SJSA1 (cell line): ENCODE results near the gene NPEPL1. TPM values are rescaled to one million over a fixed set of nuclear protein-coding genes. Genes with fewer than 3 reads are reported as not detected.

Experiments used
- DNase-seq, 2 experiments: peaks; one replicate each; pipeline ENCODE4 v3.0.0-alpha.2; 2015 to 2020; ENCODE audit warnings: low spot score in 2 of 2, low read depth in 1 of 2
- H3K27ac ChIP-seq: fragments of 250-450 bp; sonication (Bioruptor Pico); 2 replicates; pipeline ENCODE4 v1.5.1; 2020; ENCODE audit warnings: mild to moderate bottlenecking, moderate library complexity
- H3K27me3 ChIP-seq: fragments of 250-450 bp; sonication (Bioruptor Pico); replicated peaks from 2 replicates; pipeline ENCODE4 v1.5.1; 2020; ENCODE audit warnings: mild to moderate bottlenecking, moderate library complexity
- H3K36me3 ChIP-seq: fragments of 250-450 bp; sonication (Bioruptor Pico); 2 replicates; pipeline ENCODE4 v1.5.1; 2020; ENCODE audit warnings: mild to moderate bottlenecking
- H3K4me1 ChIP-seq: fragments of 250-450 bp; sonication (Bioruptor Pico); replicated peaks from 2 replicates; pipeline ENCODE4 v1.6.1; 2021; ENCODE audit warnings: mild to moderate bottlenecking
- H3K4me3 ChIP-seq: fragments of 250-450 bp; sonication (Bioruptor Pico); 2 replicates; pipeline ENCODE4 v1.5.1; 2020; ENCODE audit warnings: mild to moderate bottlenecking
- H3K9me3 ChIP-seq: fragments of 250-450 bp; sonication (Bioruptor Pico); replicated peaks from 2 replicates; pipeline ENCODE4 v1.5.1; 2020; ENCODE audit warnings: mild to moderate bottlenecking
- total RNA-seq: library from RNA; depleted of rRNA; stranded (reverse); fragments of >200 nt; shearing (Covaris generic); gene quantifications from 2 replicates; pipeline ENCODE4 v1.2.3, GENCODE V29; 2014

Gene NPEPL1
- total RNA-seq, 1 experiment from 2014 or later: 6.8 TPM

GRCh38 chr20:58705208-58705926 is 12.8 kb downstream of the NPEPL1 start:
- no peak for DNase-seq
- no peaks in the 10 kb centered on the region for H3K27me3 ChIP-seq
- H3K9me3 ChIP-seq: no peaks in the 10 kb centered on the region
- no peaks in the 10 kb centered on the region for H3K4me1 ChIP-seq
- no peak overlapping the region for H3K4me3 ChIP-seq
- peaks cover 16% of the 10 kb centered on the region for H3K36me3 ChIP-seq
- H3K27ac ChIP-seq: no peak overlapping the region

- H3K27me3 ChIP-seq: no peaks in the 10 kb centered on the region
- no peaks in the 10 kb centered on the region for H3K9me3 ChIP-seq
- peak in 1 of 2 experiments; percentile 22 for DNase-seq
- no peaks in the 10 kb centered on the region for H3K4me1 ChIP-seq
- no peak overlapping the region for H3K4me3 ChIP-seq
- H3K36me3 ChIP-seq: peaks cover 16% of the 10 kb centered on the region
- no peak overlapping the region for H3K27ac ChIP-seq
These were observed 13.7 kb downstream of the NPEPL1 start for GRCh38 chr20:58706150-58706892.

DNA sequence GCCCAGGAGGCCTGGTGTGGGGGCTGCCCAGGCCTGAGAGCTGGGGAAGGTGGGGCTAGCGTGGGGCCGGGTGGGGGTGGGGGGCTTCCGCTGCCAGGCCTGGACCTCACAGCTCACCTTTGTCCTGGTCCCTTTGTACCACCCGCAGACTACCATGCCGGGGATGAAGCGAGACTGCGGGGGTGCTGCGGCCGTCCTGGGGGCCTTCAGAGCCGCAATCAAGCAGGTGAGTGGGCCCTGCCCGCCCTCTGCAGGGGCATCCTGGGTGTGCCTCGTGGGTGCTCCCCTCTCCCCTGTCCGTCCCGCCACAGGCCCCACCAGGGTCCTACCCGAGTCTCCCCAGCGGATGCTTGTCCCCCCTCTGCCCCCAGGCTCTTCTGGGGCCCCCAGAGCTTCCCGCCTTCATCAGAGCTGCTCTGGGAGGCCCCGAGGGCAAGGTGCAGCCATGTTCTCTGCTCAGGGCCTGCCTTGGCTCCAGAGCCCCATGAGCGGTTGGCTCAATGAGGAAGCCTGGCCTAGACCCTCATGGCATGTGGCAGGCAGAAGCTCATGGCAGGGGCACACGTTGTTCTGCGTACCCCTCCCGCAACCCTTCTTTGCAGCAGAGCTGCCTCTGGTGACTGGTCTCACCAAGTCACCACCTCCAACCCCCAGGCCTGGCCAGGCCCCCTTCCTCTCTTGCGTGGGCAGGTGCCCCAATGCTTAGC is 14.5 kb downstream of the NPEPL1 start:
- peak in 1 of 2 experiments; percentile 33 for DNase-seq
- H3K4me1 ChIP-seq: no peaks in the 10 kb centered on the region
- H3K27me3 ChIP-seq: no peaks in the 10 kb centered on the region
- no peak overlapping the region for H3K4me3 ChIP-seq
- no peak overlapping the region for H3K27ac ChIP-seq
- peaks cover 16% of the 10 kb centered on the region for H3K36me3 ChIP-seq
- no peaks in the 10 kb centered on the region for H3K9me3 ChIP-seq

DNA sequence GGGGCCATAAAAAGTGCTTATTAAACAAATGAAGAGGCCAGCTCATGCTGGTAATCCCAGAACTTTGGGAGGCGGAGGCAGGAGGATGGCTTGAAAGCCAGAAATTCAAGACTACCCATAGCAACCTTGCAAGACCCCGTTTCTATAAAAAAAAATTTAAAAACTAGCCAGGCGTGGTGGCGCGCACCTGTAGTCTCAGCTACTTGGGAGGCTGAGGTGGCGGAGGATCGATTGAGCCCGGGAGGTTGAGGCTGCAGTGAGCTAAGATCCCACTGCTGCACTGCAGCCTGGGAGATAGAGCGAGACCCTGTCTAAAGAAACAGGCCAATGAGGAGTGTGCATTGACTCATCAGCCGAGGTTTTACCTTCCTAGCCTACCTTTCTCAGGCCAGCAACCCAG is 15.2 kb downstream of the NPEPL1 start:
- no peaks in the 10 kb centered on the region for H3K27me3 ChIP-seq
- no peaks in the 10 kb centered on the region for H3K4me1 ChIP-seq
- peak in 1 of 2 experiments; percentile 22 for DNase-seq
- H3K9me3 ChIP-seq: no peaks in the 10 kb centered on the region
- H3K36me3 ChIP-seq: peaks cover 13% of the 10 kb centered on the region
- no peak overlapping the region for H3K4me3 ChIP-seq
- no peak overlapping the region for H3K27ac ChIP-seq

DNA sequence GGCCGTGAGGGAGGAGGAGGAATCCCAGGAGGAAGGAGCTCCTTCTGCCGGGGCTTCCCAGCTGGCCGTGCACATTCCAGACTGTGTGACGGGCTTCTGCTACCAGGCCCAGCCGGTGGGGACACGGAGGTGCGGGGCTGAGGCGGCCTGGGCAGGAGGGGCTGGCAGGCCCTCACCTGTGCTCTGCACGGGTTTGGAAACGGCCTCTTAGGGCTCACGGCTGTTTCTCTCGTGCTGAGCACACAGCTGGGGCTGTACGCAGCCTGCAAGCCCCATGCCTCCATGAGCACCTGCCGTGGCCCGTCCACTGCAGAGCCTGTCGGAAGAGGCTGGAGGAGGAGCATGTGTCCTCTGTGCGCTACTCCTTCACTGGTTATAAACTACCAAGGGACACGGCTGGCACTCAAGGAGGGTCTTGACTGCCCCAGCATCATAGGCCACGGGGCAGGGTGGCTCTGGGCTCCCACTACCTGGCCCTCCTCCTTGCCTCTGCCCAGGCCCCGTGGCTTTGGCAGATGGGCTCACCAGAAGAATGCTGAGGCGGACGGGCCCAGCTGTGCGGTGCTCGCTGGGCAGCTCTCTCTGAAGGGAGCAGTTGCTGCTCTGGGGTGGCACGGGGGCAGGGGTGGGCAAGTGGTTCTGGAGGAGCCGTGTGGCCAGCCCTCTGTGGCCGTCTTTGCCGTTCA is 15.8 kb downstream of the NPEPL1 start:
- no peaks in the 10 kb centered on the region for H3K27me3 ChIP-seq
- H3K9me3 ChIP-seq: no peaks in the 10 kb centered on the region
- H3K27ac ChIP-seq: no peak overlapping the region
- H3K36me3 ChIP-seq: peaks cover 7% of the 10 kb centered on the region
- DNase-seq: peak in 1 of 2 experiments; percentile 39
- H3K4me1 ChIP-seq: no peaks in the 10 kb centered on the region
- no peak overlapping the region for H3K4me3 ChIP-seq

- H3K27me3 ChIP-seq: no peaks in the 10 kb centered on the region
- H3K4me3 ChIP-seq: no peak overlapping the region
- no peaks in the 10 kb centered on the region for H3K9me3 ChIP-seq
- H3K4me1 ChIP-seq: no peaks in the 10 kb centered on the region
- H3K27ac ChIP-seq: no peak overlapping the region
- peak in 1 of 2 experiments; percentile 32 for DNase-seq
- H3K36me3 ChIP-seq: peaks cover under 1% of the 10 kb centered on the region; the same call in 1 of the 2 replicates
These were observed 16.6 kb downstream of the NPEPL1 start for GRCh38 chr20:58709013-58709702.

DNA sequence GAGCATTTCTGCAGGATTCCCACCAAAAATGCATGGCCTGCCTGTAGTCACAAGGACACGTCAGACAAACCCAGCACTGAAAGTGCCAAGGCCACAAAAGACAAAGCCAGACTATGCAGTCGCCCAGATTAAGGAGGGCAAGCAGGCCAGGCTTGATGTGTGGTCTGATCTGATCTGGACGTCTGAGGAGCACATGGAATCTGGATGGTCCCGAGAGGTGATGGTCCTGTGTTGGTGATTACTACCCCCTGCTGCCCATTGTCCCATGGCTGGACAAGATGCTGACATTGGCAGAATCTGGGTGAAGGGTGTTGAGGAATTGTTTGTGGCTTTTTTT is 17.1 kb downstream of the NPEPL1 start:
- H3K27ac ChIP-seq: no peak overlapping the region
- H3K27me3 ChIP-seq: no peaks in the 10 kb centered on the region
- no peaks in the 10 kb centered on the region for H3K9me3 ChIP-seq
- no peak overlapping the region for H3K4me3 ChIP-seq
- DNase-seq: no peak
- no peaks in the 10 kb centered on the region for H3K36me3 ChIP-seq
- no peaks in the 10 kb centered on the region for H3K4me1 ChIP-seq

DNA sequence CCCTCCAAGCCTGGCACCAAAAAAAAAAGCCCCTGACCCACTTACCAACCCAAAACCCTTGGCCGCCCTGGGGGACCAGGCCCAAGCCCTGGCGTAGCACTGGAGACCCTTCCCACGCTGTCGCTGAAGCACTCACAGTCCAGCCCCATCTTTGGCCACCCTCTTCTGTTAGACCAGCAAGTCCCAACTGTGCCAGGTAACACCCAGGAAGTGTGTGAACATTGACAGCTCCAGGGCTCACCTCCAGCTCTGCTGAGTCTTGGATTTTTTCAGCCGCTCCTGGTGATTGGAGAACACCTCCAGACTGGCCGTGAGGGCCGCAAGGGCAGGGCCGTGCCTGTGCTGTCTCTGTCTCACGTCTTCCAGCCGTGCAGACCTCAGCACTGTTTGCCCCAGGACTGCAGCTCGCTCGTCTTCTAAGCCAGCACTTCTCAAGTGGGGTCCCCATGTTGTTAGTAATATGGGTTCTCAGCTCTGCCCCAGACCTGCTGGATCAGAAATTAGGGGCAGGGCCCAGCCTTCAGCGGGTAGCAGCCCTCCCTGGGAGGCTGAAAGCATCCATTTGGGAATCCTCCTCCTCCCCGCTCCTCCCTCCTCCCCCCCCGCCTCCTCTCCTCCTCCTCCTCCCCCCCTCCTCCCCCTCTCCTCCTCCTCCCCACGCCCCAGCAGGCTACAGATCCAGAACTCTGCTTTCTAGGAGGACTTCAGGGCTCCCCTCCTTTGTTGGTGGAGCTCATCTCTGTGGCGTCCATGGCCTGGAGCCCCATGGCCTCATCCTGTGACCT is 18.1 kb downstream of the NPEPL1 start:
- DNase-seq: peak in 1 of 2 experiments; percentile 33
- Histone ChIP-seq H3K27me3 (no peaks in the 10 kb centered on the region), H3K36me3 (no peaks in the 10 kb centered on the region), H3K9me3 (no peaks in the 10 kb centered on the region), H3K27ac (no peak overlapping the region), H3K4me3 (no peak overlapping the region), H3K4me1 (no peaks in the 10 kb centered on the region)

DNA sequence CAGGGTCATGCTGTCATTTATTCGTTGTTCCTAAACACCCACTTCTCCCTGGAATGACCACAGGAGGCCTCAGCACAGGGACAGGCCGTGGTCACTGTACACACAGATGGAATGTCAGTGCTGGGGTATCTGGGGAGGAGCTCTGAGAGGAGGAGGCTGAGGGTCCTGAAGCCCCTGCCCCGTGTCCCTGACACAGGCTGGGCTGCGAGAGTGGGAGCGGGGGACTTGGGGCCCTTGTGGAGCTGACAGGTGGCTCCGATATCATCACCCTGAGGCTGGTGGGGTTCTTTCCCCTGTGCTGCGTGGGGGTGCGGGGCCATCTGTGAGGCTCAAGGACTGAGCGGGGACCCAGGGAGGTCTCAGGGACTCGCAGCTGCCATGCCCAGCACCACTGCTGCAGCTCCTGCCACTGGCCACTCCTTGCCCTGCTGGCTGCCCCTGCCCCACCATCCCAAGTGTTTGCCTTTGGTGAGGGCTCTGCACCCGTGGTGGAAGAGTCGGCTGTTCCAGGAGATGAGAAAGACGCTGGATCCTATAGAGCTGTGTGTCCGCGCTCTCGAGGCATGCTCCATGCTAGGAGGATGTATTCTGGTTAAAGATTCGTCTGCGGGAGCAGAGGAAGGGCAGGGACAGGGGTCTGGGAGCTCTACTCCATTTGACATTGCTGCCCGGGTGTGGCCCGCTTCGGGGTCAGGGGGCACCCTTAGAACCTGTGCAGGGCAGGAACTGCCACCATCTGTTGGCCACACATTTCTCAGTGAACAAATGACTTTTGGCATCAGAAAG is 18.9 kb downstream of the NPEPL1 start:
- Histone ChIP-seq H3K27me3 (no peaks in the 10 kb centered on the region), H3K36me3 (no peaks in the 10 kb centered on the region), H3K9me3 (no peaks in the 10 kb centered on the region), H3K4me1 (no peaks in the 10 kb centered on the region), H3K4me3 (no peak overlapping the region), H3K27ac (no peak overlapping the region)
- no peak for DNase-seq

DNA sequence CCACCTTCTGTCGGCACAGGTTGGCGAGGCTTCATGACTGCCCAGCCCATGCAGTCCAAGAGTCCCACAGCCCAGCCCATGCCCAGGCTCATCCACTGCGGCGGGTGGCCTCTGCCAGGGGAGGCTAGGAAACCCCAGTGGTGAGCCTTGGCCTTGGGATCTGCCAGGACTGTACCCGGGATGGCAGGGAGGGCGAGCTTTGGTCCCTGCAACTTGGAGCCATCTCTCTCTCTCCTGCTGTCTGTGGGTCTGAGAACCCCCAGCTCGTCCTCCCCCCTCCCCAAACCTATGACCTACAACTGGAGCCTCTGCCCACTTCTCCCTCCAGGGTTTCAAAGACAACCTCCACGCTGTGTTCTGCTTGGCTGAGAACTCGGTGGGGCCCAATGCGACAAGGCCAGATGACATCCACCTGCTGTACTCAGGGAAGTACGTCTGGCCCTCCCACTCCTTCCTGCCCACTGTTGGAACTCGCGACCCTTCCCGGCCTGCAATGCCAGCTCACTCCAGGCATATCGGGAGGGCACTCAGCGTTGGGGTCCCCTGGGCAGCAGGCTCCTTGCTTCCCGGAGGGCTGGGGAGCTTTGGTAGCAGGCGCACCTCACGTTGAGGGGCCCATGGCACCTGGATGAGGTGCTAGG is 19.7 kb downstream of the NPEPL1 start:
- H3K9me3 ChIP-seq: no peaks in the 10 kb centered on the region
- no peaks in the 10 kb centered on the region for H3K36me3 ChIP-seq
- no peak for DNase-seq
- H3K4me3 ChIP-seq: no peak overlapping the region
- no peaks in the 10 kb centered on the region for H3K4me1 ChIP-seq
- no peak overlapping the region for H3K27ac ChIP-seq
- no peaks in the 10 kb centered on the region for H3K27me3 ChIP-seq

- no peak overlapping the region for H3K27ac ChIP-seq
- H3K36me3 ChIP-seq: no peaks in the 10 kb centered on the region
- DNase-seq: peak in 1 of 2 experiments; percentile 40
- no peaks in the 10 kb centered on the region for H3K27me3 ChIP-seq
- H3K4me3 ChIP-seq: no peak overlapping the region
- H3K9me3 ChIP-seq: no peaks in the 10 kb centered on the region
- no peaks in the 10 kb centered on the region for H3K4me1 ChIP-seq
These were observed 20.5 kb downstream of the NPEPL1 start for GRCh38 chr20:58712806-58713731.
